Hippocampal formation (tissue), 2 donors: ENCODE results near the gene KCNB1.

Experiments
- DNase-seq, 2 donors: peaks; one replicate each; lab custom pipeline; 2025; lab: John Stamatoyannopoulos, UW

The KCNB1 gene

DNA sequence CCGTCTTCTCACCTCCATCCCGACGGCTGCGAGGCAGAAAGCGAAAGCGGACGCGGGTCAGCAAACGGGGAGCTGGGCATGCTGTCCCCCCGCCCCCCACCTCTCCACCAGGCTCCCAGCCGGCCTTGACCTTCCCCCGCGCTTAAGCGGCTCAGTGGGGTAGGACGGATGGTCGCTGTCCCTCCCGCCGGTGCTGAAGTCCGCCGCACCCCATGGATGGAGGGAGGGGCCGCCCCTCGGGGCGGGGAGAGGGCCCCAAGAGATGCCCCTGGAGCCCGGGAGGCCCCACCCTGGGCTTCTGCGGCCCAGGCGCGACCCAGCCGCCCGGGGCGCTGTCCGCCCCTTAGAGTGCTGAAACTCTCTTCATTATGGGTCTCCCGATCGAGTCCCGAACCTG, at the start of gene KCNB1:
Gene KCNB1 (minus strand): TSS at position 48 of the 397 bp plus-strand sequence. CDS start 188 bp downstream, outside the sequence.
- no peak for DNase-seq

DNA sequence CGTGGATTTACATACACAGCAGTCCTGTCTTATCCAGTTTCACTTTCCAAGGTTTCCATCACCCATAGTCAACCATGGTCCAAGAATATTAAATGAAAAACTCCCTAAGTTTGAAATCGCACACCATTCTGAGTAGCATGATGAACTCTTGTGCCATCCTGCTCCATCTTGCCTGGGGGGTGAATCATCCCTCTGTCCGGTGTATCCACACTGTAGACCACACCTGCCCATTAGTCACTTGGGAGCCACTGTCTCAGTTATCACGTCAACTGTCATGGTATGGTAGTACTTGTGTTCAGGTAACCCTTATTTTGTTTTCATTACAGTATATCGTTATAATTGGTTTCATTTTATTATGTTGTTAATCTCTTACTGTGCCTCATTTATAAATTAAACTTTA, 47.0 kb upstream of the KCNB1 start:
- no peak for DNase-seq

DNA sequence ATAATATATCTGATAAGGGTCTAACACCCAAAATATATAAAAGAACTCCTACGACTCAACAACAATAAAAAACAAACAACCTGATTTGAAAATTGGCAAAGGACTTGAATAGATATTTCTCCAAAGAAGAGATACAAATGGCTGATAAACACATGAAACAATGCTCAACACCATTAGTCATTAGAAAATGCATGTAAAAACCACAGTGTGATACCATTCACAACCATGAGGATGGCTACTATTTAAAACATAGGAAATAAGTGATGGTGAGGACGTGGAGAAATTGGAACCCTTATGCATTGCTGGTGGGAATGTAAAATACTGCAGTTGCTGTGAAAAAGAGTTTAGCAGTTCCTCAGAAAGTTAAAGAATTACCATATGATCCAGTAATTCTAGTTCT, 44.1 kb upstream of the KCNB1 start:
- DNase-seq: no peak

DNA sequence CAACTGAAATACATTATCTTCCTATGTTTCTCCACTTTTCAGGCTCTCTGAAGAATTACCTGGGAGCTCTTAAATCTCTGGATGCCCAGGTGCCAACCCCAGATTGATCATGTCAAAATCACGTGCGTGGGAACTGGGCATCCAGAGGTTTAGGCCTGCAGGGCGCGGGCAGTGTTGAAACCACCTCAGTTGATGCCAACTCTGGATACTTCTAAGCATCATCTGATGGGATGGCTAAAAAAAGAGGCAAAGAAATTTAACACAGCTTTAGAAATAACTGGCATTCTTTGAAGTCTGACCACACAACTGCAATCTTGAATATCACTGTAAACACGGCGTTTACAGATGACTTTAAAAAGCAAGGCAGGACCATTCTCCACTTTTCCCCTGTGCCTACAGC, 43.6 kb upstream of the KCNB1 start:
- DNase-seq: no peak

DNA sequence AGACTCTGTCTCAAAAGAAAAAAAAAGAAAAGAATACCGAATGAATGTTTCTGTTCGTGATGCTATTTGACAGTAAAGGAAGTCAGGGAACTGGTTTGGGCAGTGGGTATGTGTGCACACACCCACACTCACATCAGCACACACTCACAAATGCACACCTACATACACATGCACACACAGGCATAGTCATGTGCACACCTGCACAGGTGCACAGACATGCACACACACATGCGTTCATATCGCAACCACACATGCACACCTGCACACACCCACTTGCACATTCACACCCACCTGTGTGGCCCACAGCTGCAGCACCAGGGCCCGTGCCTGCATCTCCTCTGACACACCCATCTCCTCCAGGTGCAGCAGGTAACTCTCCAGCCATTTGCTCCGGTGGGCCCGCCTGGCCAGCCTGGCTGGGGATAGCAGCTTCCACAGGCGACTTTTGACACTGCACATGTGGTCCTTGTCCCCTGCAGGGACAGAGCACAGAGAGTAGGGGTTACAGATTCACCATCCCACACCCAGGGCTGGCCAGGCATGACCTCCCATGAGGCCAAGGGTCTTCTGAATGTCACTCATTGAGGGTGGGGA, 41.4 kb upstream of the KCNB1 start:
- DNase-seq: no peak

DNA sequence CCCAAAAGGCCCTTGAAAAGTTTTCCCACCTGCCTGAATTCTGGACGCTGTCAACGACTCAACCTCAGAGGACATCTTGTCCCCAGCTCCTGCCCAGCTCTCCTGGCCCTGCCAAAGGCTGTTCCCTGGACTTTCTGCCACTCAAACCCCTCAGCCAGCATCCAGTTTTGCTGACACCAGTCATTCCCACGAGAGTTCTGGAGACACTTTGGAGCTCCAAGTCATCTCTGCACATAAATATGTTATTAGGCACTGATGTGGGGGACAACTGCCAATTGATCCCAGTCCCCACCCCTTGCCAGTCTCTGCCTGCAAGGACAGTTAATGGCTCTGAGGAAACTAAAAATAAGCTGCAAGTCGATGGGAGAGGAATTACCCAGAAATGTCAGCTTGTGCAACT, 38.9 kb upstream of the KCNB1 start:
- no peak for DNase-seq

DNA sequence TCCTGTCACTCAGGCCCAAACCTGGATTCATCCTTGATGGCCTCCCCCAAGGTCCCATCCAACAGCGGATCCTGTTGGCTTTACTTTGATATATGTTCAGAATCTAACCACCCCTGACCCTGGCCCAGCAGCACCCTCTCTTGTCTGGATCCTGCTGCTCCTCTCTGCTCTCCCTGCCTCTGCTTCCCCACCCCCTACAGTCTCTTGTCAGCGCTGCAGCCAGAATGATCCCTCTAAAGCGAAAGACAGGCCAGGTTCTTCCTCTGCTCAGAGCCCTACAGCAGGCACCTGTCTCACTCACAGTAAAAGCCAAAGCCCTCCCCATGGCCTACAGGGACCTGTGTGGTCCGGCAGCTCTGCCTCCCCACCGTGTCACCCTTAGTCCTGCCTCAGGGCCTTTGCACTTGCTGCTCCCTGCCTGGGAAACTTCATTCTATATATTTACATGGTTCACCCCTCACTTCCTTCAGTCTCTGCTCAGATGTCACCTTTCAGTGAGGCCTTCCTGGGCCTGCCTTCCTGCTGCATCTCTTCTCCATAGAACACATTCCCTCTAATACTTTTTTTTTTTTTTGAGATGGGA, 37.4 kb upstream of the KCNB1 start:
- no peak for DNase-seq

DNA sequence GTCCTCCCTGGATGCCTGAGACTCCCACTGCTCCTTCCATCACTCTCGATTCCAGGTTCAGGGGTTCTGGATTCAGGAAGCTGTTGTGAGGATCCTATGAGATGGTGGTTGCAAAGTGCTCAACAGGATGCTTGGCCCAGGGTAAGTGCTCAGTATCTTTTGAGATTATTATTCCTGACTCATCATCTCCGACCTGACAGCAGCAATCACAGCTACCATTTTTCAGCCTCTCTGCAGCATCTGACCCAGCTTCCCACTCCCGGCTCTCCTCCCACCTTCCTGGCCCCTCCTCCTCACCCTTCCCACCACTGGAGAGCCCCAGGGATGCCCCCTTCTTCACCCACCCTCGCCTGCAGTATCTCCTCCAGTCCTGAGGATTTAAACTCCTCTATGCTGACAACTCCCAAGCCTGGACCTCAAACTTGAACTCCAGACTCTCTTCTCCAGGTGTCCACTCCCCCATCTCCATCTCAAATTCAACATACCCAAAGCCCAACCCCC, 36.8 kb upstream of the KCNB1 start:
- DNase-seq: no peak

DNA sequence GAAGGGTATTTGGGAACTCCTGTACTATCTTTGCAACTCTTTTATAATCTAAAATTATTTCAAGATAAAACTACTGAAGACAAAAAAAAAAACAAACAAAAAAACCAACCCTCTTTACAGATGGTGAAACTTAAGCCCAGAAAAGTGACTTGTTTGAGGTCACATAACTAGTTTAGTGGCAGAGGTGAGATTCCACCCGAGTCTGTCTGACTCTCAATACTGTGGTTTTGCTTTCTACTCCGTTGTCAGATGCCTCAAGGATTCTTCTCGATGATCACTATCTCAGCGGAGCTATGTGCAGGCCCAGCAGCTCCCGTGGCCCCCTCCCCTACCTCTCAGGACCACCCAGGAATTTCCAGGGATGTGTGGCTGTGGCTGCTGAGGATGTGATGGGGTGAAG, 36.1 kb upstream of the KCNB1 start:
- no peak for DNase-seq

DNA sequence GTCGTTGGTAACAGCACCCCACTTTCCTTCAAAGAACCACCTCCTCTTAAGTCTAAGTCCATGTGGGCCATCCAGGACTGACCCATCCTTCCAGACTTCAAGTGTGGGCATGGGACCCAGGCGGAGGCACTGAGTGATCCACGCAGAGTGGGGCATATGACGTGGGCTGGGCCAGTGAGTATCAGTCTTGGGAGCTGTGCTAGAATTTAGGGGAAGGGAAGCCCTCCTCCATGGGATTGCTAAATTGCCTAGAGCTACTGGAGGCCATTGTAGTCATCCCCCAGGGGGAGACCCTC, 35.3 kb upstream of the KCNB1 start:
- no peak for DNase-seq

DNA sequence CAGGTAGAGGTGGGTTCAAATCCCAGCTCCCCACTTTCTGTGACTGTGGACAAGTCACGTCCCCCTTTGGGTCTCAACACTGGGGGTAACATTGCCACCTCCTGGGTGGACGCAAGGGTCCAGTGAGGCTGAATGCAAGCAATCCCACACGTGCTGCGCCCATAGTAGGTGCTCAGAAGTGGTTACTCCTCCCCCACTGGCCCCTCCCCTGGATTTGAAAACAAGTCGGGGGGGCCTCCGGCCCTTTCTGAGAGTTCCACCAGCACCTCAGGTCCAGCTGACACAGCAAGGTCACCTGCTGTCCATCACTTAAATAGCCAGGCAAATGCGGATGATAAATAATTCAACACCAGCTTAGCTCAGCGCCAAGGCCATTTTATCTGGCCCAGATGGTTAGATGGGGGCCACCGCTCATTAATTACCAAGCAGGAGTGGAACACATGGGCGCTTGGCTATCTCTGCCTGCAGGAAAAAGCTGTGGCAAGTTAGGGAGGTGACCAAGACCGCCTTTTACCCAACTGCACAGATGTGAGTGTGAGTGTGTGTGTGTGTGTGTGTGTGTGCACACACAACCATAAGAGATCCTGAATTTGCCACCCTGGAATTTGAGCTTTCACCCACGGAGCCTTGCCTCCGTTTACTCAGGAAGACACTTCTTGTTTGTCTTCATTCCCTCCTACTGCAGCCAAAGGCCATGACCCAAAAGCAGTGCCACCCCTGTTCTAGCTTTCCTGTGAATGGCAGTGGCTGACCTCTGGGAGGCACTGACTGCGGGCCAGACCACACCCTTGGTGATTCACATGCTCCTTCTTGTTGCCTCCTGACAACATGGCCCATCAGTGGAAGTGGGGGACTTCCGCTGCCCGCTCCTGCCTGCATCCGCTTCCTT, 34.7 kb upstream of the KCNB1 start:
- DNase-seq: no peak

DNA sequence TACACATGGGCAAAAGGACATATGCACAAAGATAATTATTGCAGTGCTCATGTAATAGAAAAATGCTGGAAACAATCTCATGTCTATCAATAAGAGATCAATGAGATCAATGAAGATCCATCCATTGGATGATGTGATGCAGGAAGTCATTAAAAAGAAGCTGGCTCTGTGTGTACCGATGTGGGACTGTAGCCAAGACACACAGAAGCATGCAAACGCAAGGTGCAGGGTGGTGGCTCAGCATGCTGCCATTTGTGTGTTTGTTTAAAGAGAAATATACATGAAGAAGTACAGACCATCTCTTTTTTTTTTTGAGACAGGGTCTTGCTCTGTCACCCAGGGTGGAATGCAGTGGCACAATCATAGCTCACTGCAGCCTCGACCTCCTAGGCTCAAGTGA, 33.1 kb upstream of the KCNB1 start:
- no peak for DNase-seq

DNA sequence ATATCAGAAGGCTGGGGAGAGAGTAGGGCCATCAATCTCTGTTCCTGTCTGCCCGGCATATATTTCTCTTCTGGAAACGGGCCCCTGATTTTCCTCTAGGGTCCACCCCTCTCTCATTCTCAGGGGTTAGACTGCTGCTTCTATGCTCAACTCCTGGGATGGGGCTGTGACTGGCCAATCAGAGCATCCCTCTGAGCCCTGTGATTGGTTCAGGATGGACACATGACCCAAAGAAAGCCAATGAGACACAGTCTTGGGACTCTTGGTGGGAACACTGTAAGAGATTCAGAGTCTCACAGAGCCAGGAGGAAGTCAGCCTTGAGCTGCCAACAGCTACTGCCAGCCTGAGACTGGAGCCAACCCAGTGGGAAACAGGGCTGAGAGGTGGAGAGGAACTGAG, 31.0 kb upstream of the KCNB1 start:
- no peak for DNase-seq

DNA sequence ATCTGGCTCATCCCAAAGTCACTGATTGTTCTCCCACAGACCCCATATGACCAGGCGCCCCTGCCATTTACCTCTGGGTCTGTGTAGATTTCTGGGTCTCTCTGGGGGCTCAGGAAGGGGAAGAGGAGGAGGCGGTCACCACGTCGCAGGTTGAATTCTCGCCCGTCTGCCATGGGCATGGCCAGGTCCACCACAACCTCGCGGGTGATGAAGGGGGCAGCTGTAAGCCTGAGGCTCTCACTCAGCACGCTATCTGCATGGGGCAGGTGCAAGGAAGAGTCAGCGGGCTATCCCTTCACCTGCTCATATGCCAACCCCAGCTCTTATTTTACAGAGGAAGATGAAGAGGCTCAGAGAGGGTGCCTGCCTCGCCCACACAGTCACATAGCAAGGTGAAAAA, 30.5 kb upstream of the KCNB1 start:
- no peak for DNase-seq

DNA sequence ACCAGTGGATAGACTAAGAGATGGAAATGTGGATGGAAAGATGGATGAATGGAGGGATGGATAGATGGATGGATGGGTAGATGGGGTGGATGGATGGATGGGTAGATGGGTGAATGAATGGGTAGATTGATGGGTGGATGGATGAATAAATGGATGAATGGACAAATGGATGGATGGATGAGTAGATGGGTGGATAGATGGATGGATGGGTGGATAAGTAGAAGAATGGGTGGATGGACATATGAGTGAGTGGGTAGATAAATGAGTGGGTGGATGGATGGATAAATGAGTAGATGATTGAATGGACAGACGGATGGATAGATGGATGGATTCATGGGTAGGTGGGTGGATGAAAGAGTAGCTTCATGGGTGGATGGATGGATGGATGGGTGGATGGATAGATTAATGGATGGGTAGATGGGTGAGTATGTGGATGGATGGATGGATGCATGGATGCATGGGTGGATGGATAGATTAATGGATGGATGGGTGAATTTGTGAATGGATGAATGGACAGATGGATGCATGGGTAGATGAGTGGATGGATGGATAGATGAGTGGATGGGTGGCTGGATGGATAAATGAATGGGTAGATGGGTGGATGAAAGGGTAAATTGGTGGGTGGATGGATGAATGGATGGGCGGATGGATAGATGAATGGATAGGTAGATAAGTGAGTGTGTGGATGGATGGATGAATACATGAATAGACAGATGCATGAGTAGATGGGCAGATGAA, 29.5 kb upstream of the KCNB1 start:
- DNase-seq: no peak

DNA sequence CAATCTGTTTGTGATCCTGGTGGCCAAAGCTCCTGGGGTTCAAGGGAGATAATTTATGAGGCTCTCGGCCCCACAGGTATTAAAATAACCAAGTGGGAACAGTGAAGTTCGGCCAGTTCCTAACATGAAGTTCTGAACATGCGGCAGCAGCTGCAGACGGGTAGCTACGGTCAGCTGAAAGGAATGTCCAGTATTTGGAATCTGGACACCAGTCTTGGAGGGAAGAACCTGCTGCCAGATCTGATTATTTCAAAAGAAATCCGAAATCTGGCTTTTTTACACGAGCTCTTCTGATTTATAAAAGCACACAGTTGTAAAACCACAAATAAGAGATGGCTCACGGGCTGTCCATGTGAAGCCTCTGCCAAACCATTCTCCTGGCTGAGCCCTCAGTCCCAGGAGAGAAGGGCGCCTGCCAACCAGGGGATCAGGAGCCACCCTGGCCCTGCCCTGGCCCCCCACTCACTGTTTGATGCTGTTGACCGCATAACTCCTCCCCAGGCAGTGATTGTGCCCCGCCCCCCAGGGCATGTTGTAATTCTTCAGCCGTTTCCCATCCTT, 28.2 kb upstream of the KCNB1 start:
- no peak for DNase-seq

DNA sequence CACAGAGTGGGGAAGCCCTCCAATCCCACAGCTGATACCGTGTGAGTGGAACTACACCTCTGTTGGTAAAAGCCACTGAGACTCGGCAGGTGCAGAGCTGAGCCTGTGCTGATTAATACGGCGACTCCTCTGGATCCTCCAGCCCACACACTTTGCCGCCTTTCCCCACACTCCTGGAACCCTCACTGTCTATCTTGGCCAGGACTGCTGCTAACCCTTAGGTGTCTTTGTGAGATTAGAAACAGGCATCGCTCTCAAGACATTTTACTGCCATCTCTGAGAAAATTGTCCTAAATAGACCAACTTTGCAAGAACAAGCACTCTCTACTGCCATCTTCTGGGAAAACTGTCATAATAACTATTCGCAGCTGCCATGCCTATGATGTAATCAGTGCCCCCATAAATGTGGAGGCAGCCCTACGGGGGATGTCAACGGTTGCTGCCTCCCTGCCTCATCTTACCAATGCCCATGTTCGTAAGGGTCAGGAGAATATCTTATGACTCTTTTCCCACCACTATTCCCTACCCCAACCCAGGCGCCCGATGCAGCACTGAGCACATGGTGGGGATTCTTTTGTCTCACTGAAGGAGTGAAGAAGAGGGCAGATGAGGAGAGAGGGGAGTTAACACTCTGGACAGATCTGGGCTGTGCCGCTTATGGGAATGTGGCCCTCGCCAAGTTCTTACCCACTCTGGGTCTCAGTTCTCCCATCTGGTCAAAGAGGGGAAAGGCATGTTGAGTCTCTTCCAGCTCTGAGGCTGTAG, 26.1 kb upstream of the KCNB1 start:
- peak in 1 of 2 donors; percentile 50 for DNase-seq

DNA sequence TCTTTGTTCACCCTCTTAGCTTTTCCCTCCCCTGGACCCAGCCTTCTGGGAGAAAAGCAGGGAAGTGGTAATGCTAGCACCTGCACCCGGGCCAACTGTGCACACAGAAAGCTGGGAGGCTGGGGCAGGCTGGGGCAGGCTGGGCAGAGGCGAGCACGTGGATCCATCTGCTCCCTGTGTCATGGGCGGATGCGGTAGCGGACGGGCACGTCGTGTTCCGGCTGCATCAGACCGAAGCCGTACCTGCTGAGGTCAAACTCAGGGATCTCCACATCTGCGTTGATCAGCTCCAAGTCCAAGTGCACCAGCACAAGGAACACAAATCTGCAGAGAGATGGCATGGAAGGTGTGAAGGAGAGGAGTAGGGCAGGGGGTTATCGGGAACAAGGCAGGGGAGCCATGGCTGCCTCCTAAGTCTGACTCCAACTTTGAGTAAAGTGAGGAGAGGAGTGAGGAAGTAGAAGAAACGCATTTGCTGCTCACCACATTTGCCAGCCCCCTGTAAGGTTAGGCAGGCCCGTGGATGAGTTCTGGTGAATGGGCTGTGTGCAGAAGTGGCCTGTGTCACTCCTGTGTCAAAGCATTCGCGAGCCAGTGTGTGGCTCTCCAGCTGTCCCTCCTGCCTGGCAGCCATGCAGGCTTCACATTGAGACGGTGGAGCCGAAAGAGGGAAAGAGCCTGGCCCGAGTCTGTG, 25.4 kb upstream of the KCNB1 start:
- DNase-seq: no peak

DNA sequence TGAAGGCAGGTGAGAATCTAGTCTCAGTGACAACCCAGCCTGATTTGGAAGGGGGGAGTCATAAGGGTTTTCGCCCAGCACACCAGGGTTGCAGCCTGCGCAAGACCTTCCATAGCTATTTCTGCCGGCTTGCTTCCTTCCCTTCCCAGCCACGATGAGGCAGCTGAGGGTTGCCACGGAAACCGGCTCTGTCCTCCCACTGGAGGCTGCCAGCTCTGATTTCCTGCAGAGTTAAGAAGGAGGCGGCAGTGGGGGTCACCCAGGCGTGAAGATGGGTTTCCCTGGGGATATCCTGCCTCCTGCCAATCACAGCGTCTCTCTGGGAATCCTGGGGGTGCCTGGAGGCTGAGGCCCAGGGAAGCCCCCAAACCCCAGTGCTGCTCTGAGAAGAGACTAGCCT, 23.1 kb upstream of the KCNB1 start:
- peak; percentile 32 to 50 for DNase-seq

DNA sequence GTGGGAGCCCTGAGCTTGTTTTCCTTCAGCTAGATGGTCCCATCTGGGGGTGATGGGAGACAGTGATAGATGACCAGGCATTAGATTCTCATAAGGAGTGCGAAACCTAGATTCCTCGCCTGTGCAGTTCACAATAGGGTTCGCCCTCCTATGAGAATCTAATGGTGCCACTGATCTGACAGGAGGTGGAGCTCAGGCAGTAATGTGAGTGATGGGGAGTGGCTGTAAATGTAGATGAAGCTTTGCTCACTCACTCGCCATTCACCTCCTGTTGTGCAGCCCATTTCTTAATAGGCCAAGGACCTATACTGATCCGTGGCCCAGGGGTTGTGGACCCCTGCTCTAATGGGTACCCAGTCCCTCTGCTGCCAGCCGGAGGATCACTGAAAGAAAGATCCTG, 20.7 kb upstream of the KCNB1 start:
- no peak for DNase-seq

DNA sequence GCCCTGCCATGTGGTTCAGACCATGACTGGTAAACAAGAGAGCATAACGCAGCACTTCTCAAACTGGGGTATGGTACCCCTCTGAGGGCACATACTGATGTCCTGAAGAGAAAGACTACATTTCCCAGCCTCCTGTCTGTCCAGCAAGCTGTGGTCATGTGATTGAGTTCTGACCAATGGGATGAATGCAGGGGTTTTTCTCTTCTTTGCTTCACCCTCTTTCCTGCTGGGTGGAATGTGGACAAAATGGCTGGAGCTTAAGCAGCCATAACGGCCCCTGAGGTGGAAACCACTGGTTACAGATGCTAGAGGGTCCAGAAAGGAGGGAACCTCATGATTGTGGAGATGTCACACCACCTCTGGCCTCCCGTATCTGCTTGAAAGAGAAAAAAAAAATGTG, 19.4 kb upstream of the KCNB1 start:
- DNase-seq: no peak
